GM12865 (cell line): ENCODE data around the gene HOXB3.

Source experiments
- DNase-seq: peaks from one replicate; pipeline ENCODE4 v3.0.0; 2010; ENCODE audit warnings: low read depth
- H3K4me3 ChIP-seq: 2 replicates; pipeline ENCODE4 v1.5.1; 2011; ENCODE audit warnings: mild to moderate bottlenecking, low read depth, low read length, control low read depth
- CTCF ChIP-seq: IDR thresholded peaks from 2 replicates; pipeline ENCODE4 v1.5.1; 2011; ENCODE audit warnings: low read length, control low read depth, low read depth, inconsistent platforms; ENCODE audit not compliant: insufficient read depth; ENCODE audit errors: missing control alignments

HOXB3 gene

GRCh38 chr17:48615047-48615962 is 25.3 kb upstream of the HOXB3 start, which contains the start of gene HOXB8:
Gene HOXB8 (minus strand): TSS chr17:48615292. CDS start chr17:48614704, 588 bp downstream.
- TF ChIP-seq CTCF: no peak
- no peak for DNase-seq
- H3K4me3 ChIP-seq: no peak within 1 kb of the TSS

- TF ChIP-seq CTCF: no peak
- DNase-seq: no peak
- H3K4me3 ChIP-seq: no peak overlapping the region
Observed at GRCh38 chr17:48613862-48614694, 24.0 kb upstream of the HOXB3 start.

- H3K4me3 ChIP-seq: peak overlapping the region; percentile 38
- peak; percentile 20 for TF ChIP-seq CTCF
- DNase-seq: peak; percentile 40
Observed at GRCh38 chr17:48612854-48613691, 23.0 kb upstream of the HOXB3 start.

GRCh38 chr17:48612456-48612853 is 22.4 kb upstream of the HOXB3 start:
- DNase-seq: no peak
- H3K4me3 ChIP-seq: peak overlapping the region; percentile 38
- TF ChIP-seq CTCF: no peak

GRCh38 chr17:48611681-48612455 is 21.8 kb upstream of the HOXB3 start:
- DNase-seq: no peak
- no peak for TF ChIP-seq CTCF
- H3K4me3 ChIP-seq: peak overlapping the region; percentile 93

- peak overlapping the region; percentile 93 for H3K4me3 ChIP-seq
- no peak for TF ChIP-seq CTCF
- DNase-seq: no peak
Observed at GRCh38 chr17:48611213-48611612, 21.2 kb upstream of the HOXB3 start.
